ENCODE measurements around the gene TMEM165. TPM values are rescaled to one million over a fixed set of nuclear protein-coding genes. Genes with fewer than 3 reads are reported as not detected.

The TMEM165 gene
- total RNA-seq, 1 donor = 186 TPM

DNA sequence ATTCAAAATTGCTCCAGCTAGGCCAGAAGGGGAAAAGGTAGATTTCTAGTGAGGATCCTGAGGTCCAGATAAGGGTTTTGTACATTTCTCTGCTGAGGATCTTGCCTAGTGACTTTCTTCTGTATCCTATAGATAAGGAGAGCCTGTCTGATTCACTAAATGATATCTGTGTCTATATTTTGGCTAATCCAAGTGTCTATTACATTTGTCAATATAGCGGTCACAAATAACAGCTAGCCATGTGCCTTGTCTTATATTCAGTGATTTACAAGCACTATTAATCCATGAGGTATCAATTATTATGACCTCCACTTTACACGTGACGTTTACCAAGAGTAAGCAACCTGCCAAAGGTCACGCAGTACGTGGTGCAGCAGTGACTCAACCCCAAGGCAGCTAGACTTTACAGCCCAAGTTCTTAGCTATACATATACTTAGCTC, 41.6 kb downstream of the TMEM165 start:
- peak; percentile 60 for DNase-seq (ENCODE audit: low read depth)
- TF ChIP-seq, protein P1, sequence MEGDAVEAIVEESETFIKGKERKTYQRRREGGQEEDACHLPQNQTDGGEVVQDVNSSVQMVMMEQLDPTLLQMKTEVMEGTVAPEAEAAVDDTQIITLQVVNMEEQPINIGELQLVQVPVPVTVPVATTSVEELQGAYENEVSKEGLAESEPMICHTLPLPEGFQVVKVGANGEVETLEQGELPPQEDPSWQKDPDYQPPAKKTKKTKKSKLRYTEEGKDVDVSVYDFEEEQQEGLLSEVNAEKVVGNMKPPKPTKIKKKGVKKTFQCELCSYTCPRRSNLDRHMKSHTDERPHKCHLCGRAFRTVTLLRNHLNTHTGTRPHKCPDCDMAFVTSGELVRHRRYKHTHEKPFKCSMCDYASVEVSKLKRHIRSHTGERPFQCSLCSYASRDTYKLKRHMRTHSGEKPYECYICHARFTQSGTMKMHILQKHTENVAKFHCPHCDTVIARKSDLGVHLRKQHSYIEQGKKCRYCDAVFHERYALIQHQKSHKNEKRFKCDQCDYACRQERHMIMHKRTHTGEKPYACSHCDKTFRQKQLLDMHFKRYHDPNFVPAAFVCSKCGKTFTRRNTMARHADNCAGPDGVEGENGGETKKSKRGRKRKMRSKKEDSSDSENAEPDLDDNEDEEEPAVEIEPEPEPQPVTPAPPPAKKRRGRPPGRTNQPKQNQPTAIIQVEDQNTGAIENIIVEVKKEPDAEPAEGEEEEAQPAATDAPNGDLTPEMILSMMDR (IDR thresholded peaks at IDR 0.05; ENCODE audit: insufficient read depth, low read depth, low read length) = no peak
- no peak overlapping the region for H3K4me3 ChIP-seq (ENCODE audit: low read depth, low read length)

DNA sequence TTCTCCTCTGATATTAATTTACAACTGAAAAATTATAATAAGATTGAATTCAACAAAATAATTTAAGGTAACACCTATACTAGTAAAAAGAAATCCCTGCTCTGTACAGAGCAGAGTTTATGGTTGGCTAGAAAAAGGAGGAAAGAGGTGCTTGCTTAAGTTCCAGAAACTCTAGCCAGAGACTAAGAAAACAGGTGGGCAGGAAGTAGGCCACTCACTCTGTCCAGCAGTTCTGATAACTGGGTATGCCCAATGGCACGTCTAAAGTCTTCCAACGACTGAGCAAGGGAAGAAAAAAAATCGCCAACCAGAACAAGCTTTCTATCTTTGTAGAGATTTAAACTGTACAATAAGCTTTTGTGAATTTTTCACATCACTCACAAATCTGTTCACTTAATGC, 42.1 kb downstream of the TMEM165 start:
- H3K4me3 ChIP-seq (ENCODE audit: low read depth, low read length) = no peak overlapping the region
- no peak for DNase-seq (ENCODE audit: low read depth)
- TF ChIP-seq, protein P1 (IDR thresholded peaks at IDR 0.05; ENCODE audit: insufficient read depth, low read depth, low read length) = no peak

DNA sequence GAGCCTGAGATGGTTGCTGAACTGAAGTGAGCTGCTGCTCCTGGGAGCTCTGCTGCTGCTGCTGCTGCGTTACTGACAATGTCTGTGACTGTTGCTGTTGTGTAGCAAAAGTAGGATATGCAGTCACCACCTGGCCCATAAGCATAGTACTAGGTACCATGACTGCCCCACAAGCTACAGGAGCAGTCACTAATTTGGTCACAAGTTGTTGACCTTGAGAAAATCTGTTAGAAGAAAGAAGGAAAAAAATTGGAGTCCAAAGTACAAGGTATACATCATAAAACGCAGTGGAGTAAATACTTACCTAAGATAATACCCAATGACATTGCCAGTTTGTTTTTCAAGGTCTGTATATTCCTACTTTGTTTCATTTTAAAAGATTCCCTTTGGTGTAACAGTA, 42.6 kb downstream of the TMEM165 start:
- H3K4me3 ChIP-seq (ENCODE audit: low read depth, low read length) = no peak overlapping the region
- DNase-seq (ENCODE audit: low read depth) = no peak
- TF ChIP-seq, protein P1 (IDR thresholded peaks at IDR 0.05; ENCODE audit: insufficient read depth, low read depth, low read length) = no peak

DNA sequence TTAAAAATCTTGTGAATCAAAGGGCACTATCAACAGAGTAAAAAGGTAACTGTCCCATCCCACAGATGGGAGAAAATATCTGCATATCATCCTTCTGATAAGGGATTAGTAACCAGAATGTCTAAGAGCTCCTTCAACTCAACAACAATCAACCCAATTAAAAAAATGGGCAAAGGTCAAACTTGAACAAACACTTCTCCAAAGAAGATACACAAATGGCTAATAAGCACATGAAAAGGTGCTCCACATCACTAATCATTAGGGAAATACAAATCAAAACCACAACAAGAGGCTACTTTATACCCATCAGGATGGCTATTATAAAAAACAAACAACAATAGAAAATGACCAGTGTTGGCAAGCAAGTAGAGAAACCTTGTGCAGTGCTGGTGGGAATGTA, 43.3 kb downstream of the TMEM165 start:
- no peak overlapping the region for H3K4me3 ChIP-seq (ENCODE audit: low read depth, low read length)
- TF ChIP-seq, protein P1 (IDR thresholded peaks at IDR 0.05; ENCODE audit: insufficient read depth, low read depth, low read length) = no peak
- DNase-seq (ENCODE audit: low read depth) = no peak

DNA sequence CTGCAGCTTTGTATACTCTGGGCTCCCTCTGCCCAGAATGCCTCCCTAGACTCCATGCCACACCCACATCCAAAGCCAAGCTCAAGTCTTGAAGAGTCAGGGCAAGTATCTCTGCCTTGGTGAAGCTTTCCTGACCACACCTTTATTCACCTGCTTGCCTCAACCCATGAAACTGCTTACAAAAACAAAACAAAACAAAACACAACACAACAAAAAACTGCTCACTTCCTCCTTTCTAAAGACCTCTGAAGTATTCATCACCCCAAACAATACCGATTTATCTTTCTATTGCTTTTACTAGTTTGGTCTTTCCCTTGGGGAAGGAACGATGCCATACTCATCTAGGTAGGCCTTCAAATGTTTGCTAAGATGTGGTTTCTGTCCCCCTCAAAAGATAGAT, 45.0 kb downstream of the TMEM165 start:
- no peak overlapping the region for H3K4me3 ChIP-seq (ENCODE audit: low read depth, low read length)
- no peak for DNase-seq (ENCODE audit: low read depth)
- TF ChIP-seq, protein P1 (IDR thresholded peaks at IDR 0.05; ENCODE audit: insufficient read depth, low read depth, low read length) = no peak

DNA sequence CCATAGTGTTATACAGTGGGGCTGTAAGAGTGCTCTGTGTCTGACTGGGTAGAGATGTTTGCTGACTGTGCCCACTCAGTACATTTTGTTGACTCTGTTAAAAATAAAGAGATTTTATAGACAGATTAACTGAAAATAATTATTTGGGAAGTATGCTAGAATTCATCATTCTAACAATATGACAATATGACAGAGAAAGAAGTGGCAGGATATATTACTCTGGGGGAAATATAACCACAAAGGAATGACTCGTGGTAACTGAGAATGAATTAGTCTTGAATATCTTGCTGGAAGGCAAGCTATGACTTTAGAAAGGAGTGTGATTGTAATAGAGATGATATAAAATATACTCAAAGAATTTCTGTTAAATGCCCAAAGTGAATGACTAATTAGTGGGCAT, 46.8 kb downstream of the TMEM165 start:
- no peak overlapping the region for H3K4me3 ChIP-seq (ENCODE audit: low read depth, low read length)
- TF ChIP-seq, protein P1 (IDR thresholded peaks at IDR 0.05; ENCODE audit: insufficient read depth, low read depth, low read length) = no peak
- no peak for DNase-seq (ENCODE audit: low read depth)

DNA sequence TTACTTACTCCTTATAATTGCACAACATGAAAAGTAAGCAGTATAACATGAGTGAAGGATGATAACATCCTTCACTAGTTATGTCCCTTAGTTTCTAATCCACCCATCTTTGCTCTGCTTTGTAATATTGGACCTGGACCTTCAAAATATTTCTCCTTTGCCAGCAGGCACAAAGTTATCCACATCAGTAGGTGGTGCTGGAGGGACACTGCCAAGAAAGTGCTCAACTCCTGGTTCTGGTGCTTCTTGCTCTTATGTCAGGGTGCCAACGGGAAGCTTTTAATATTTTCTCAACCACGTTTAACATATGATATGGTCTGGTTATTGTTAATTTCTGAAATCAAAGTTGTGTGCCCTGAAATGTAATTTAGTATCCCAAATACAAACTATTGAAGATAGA, 49.1 kb downstream of the TMEM165 start:
- H3K4me3 ChIP-seq (ENCODE audit: low read depth, low read length) = no peak overlapping the region
- DNase-seq (ENCODE audit: low read depth) = peak; percentile 36
- TF ChIP-seq, protein P1 (IDR thresholded peaks at IDR 0.05; ENCODE audit: insufficient read depth, low read depth, low read length) = peak; percentile 52

Measured in fibroblast of villous mesenchyme (primary cell).